Measurements from ENCODE around the gene UAP1L1.
"Not testable (repeated sequence)": the region's sequence is repeated elsewhere in the genome, so short reads cannot be mapped to it uniquely, and the experiment has no call there.

Gene UAP1L1

DNA sequence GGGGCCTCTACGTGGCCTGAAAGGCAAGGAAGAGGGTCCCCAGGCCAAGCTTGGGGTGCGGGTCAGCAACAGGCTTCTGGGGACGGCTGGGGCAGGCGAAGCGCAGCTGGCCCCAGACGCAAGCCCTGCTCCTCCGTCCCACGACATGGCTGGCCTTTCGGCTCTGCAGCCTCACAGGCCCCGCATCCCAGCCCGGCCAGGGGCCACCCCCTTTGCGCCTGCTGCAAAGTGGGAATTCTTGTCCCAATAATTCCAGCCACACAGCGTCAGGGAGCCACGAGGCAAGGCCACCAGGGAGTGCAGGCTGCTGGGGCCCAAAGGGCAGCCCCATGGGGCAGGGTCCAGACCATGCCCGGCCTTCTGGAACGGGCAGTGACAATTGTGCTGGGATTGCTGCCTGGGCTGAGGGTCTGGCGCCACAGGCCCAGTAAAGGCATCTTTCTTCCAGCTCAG lies 22.4 kb upstream of the UAP1L1 start:
- no peak overlapping the region for H3K4me3 ChIP-seq (ENCODE audit: low read depth, low read length)
- TF ChIP-seq, protein P1, sequence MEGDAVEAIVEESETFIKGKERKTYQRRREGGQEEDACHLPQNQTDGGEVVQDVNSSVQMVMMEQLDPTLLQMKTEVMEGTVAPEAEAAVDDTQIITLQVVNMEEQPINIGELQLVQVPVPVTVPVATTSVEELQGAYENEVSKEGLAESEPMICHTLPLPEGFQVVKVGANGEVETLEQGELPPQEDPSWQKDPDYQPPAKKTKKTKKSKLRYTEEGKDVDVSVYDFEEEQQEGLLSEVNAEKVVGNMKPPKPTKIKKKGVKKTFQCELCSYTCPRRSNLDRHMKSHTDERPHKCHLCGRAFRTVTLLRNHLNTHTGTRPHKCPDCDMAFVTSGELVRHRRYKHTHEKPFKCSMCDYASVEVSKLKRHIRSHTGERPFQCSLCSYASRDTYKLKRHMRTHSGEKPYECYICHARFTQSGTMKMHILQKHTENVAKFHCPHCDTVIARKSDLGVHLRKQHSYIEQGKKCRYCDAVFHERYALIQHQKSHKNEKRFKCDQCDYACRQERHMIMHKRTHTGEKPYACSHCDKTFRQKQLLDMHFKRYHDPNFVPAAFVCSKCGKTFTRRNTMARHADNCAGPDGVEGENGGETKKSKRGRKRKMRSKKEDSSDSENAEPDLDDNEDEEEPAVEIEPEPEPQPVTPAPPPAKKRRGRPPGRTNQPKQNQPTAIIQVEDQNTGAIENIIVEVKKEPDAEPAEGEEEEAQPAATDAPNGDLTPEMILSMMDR (IDR thresholded peaks at IDR 0.05; ENCODE audit: low read depth, low read length) = no peak

DNA sequence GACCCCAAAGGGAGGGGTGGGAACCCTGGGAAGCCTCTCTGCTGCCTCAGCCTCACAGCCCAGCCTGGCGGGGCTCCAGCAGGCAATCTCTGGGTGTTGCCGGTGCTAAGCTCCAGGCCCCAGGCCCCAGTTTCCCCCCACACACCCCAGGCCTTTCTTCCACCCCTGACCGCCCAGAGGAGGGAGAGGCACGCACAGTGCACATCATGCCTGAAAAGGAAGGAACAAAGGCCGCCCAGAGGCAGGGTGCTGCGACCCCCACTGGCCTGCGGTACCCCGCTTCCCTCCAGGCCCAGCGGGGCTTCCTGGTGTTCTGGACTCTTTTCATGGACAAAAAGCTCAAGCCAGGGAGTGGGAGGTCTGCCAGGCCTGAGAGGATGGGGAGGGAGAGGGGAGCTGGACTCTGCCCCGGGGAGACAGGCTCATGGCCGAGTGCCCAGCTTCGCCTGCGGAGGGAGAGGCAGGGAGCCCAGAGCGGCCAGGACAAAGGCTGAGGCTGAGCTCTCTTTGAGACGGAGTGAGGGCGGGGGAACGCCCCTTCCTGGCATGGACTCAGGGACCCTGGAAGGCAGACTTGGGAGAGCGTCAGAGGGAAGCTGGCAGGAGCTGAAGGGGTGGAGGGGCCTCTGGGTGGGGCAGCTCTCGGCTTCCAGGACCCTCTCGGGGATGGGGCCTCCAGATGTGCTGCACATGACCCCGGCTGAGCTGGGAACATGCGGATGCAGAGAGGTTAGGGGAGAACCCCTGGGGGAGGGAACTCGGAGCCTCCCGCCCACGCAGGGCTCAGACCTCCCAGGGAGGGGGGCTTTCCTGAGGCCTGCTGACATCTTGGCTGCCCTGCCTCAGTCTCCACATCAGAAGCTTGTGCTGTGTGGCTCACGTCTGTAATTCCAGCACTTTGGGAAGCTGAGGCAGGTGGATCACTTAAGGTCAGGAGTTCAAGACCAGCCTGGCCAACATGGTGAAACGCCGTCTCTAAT lies 21.6 kb upstream of the UAP1L1 start:
- TF ChIP-seq, protein P1 (IDR thresholded peaks at IDR 0.05; ENCODE audit: low read depth, low read length) = no peak

DNA sequence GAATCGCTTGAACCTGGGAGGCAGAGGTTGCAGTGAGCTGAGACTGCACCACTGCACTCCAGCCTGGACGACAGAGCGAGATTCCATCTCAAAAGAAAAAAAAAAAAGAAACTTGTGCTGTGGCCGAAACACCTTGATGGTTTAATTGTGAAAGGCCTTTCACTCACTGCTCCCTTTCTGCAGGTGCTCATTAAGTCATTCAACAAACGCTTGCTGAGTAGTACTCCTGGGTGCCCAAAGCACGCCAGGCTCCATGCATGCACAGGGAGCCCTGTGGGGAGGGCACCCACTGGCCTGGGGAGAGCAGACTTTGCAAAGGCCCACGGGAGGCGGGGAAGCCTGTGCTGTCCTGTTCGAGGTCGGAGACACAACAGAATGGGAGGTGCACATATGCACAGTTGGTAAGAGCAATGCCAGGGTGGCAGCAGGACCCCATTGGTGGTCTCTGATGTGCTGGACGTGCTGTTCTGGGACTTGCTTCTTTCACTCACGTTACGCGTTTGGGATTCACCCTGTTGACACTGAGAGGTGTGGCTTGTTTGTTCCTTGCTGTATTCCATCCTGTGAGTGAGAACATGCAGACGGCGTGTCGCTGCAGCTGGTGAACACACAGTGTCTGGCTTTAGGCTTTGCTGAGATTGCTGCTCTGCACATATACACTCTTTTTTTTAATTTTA lies 20.4 kb upstream of the UAP1L1 start:
- TF ChIP-seq, protein P1 (IDR thresholded peaks at IDR 0.05; ENCODE audit: low read depth, low read length) = no peak

More for the DNA sequence above, 21.6 kb upstream of the UAP1L1 start:
- H3K4me3 ChIP-seq (ENCODE audit: low read depth, low read length) = no peak overlapping the region

DNA sequence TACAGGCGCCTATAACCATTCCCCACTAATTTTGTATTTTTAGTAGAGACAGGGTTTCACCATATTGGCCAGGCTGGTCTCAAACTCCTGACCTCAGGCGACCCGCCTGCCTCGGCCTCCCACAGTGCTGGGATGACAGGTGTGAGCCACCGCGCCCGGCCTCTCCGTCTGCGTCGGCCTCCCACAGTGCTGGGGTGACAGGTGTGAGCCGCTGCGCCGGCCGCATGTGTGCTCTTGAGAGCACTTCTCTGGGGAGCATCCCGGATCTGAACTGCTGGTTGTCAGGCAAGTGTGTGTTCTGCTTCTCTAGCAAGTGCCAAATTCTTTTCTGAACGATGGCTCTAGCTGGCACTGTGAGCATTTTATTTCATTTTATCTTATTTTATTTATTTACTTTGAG lies 19.8 kb upstream of the UAP1L1 start:
- TF ChIP-seq, protein P1 (IDR thresholded peaks at IDR 0.05; ENCODE audit: low read depth, low read length) = no peak
- H3K4me3 ChIP-seq (ENCODE audit: low read depth, low read length) = no peak overlapping the region

More for the DNA sequence above, 20.4 kb upstream of the UAP1L1 start:
- no peak overlapping the region for H3K4me3 ChIP-seq (ENCODE audit: low read depth, low read length)

DNA sequence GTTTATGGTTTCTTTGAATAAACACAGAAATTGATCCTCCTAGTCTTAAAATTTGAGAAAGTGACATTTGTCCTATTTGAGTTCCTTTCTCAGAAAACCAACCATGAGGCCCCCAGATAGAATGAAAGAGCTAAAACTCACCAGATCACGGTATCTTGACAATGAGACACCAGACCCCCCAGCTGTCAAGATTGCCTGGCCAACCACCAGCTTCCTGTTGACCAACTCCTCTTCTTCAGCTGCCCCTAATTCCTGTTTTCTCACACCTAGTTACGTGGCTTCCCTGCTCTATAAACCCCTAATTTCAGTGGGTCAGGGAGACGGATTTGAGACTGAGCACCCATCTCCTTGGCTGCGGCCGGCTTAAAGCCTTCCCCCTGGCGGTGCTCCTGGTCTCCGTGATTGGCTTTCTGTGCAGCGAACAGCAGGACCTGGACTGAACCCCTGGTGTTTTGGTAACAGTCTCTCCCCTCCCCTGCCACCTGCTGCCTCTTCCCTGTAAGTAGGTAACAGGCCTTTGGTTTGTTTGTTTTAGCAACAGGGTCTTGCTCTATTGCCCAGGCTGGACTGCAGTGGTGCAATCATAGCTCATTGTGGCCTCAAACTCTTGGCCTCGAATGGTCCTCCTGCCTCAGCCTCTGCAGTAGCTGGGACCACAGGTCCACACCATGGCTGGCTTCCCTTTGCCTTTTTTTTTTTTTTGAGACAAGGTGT lies 18.6 kb upstream of the UAP1L1 start:
- no peak overlapping the region for H3K4me3 ChIP-seq (ENCODE audit: low read depth, low read length)
- TF ChIP-seq, protein P1 (IDR thresholded peaks at IDR 0.05; ENCODE audit: low read depth, low read length) = no peak

DNA sequence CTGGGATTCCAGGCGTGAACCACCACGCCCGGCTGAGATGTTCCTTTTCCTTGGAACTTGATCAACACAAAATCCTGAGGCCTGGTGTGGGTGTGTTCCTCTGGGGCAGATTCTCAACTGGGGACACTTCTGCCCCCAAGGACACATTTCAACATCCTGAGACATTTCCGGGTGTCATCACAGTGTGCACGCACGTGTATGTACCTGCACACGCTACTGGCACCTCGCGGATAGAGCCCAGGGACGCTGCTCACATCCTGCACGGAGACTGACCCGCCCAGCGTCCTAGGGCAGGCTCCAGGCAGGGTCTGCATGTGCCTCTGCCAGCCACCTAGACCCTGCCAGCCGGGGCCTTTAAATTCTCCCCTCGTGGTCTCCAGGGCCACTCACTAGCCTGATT lies 14.9 kb upstream of the UAP1L1 start:
- TF ChIP-seq, protein P1 (IDR thresholded peaks at IDR 0.05; ENCODE audit: low read depth, low read length) = no peak
- no peak overlapping the region for H3K4me3 ChIP-seq (ENCODE audit: low read depth, low read length)

DNA sequence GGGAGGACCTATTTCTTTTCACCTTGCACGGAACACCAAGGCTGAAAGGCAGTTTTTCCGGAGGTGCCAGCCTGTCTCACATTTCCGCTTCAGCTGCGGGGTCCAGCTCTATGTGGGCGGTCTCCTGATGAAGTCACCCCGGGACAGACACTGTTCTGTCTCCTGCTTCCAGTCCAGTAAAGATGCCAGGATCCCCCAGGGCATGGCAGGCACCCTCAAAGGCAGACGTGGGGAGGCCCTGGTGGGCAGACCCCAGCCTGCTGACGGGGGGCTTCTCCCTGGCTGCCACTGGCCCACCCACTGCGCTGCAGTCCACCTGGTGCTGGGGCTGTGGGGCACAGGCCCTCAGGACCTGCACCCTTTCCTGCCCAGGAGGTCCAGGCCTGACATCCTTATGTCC lies 14.5 kb upstream of the UAP1L1 start:
- not testable (repeated sequence) for H3K4me3 ChIP-seq (ENCODE audit: low read depth, low read length)
